Neuronal stem cell (in vitro differentiated cells): Measurements from ENCODE around the gene PDE6C. TPM values are rescaled to one million over a fixed set of nuclear protein-coding genes. Genes with fewer than 3 reads are reported as not detected.
A peak's percentile ranks its signal among the peaks of the same experiment; 100 is the strongest.

Source experiments
- DNase-seq: peaks from one replicate; pipeline ENCODE4 v3.0.0-alpha.2; 2013; ENCODE audit warnings: low spot score
- H2AFZ ChIP-seq: one replicate; pipeline ENCODE4 v1.6.1; 2013; ENCODE audit warnings: mild to moderate bottlenecking, low read length, inconsistent platforms
- H2AK5ac ChIP-seq: 2 replicates; pipeline ENCODE4 v1.6.1; 2013; ENCODE audit warnings: low read depth, mild to moderate bottlenecking, inconsistent platforms, low read length, moderate library complexity, mixed read lengths
- H2BK120ac ChIP-seq: 2 replicates; pipeline ENCODE4 v1.6.1; 2013; ENCODE audit warnings: low read depth, mild to moderate bottlenecking, inconsistent platforms, low read length, moderate library complexity, mixed read lengths
- H2BK12ac ChIP-seq: one replicate; pipeline ENCODE4 v1.6.1; 2013; ENCODE audit warnings: low read length, inconsistent platforms
- H2BK15ac ChIP-seq: 2 replicates; pipeline ENCODE4 v1.6.1; 2013; ENCODE audit warnings: mild to moderate bottlenecking, low read length, inconsistent platforms, mixed read lengths
- H2BK5ac ChIP-seq: one replicate; pipeline ENCODE4 v1.6.1; 2013; ENCODE audit warnings: inconsistent platforms, mild to moderate bottlenecking, low read length, moderate library complexity
- H3K14ac ChIP-seq: one replicate; pipeline ENCODE4 v1.6.1; 2013; ENCODE audit warnings: low read length, inconsistent platforms
- H3K18ac ChIP-seq: 2 replicates; pipeline ENCODE4 v1.6.1; 2013; ENCODE audit warnings: low read length, inconsistent platforms
- H3K23ac ChIP-seq: 2 replicates; pipeline ENCODE4 v1.6.1; 2013; ENCODE audit warnings: low read depth, mild to moderate bottlenecking, mixed read lengths, low read length, inconsistent platforms; ENCODE audit not compliant: poor library complexity
- H3K27ac ChIP-seq: replicated peaks from 3 replicates; pipeline ENCODE4 v1.5.1; 2013; ENCODE audit warnings: low read length, inconsistent platforms
- H3K27me3 ChIP-seq, 3 experiments: 2 replicates each; pipeline ENCODE4 v1.6.1; 2013; ENCODE audit warnings: low read length in 3 of 3, mild to moderate bottlenecking in 2 of 3, inconsistent platforms in 1 of 3, low read depth in 1 of 3, mixed read lengths in 1 of 3, moderate library complexity in 1 of 3; ENCODE audit not compliant: control insufficient read depth in 3 of 3, insufficient read depth in 3 of 3
- H3K36me3 ChIP-seq, 2 donors: replicated peaks in 1 of 2; 2 replicates each; pipeline ENCODE4 v1.6.1; 2013; ENCODE audit warnings: low read length in 2 of 2; ENCODE audit not compliant: control insufficient read depth in 2 of 2, insufficient read depth in 2 of 2
- H3K4ac ChIP-seq: 2 replicates; pipeline ENCODE4 v1.6.1; 2013; ENCODE audit warnings: inconsistent platforms, mild to moderate bottlenecking, low read length, moderate library complexity
- H3K4me1 ChIP-seq, 2 donors: 1 replicate in 1 of 2; 2 replicates in 1 of 2; pipeline ENCODE4 v1.6.1; 2013; ENCODE audit warnings: low read length in 2 of 2, low read depth in 1 of 2; ENCODE audit not compliant: control insufficient read depth in 2 of 2, insufficient read depth in 1 of 2
- H3K4me2 ChIP-seq: one replicate; pipeline ENCODE4 v1.6.1; 2013; ENCODE audit warnings: mild to moderate bottlenecking, low read length, inconsistent platforms; ENCODE audit not compliant: insufficient read depth, poor library complexity, severe bottlenecking
- H3K4me3 ChIP-seq, 2 donors: 2 replicates each; pipeline ENCODE4 v1.5.1; 2013; ENCODE audit warnings: low read length in 2 of 2, mild to moderate bottlenecking in 2 of 2, inconsistent platforms in 1 of 2, moderate library complexity in 1 of 2
- H3K79me1 ChIP-seq: one replicate; pipeline ENCODE4 v1.6.1; 2013; ENCODE audit warnings: low read depth, mild to moderate bottlenecking, inconsistent platforms, low read length, moderate library complexity
- H3K9ac ChIP-seq: one replicate; pipeline ENCODE4 v1.6.1; 2013; ENCODE audit warnings: mild to moderate bottlenecking, low read depth, low read length, inconsistent platforms; ENCODE audit not compliant: poor library complexity
- H3K9me3 ChIP-seq, 2 donors: replicated peaks in 1 of 2; 2 replicates each; pipeline versions ENCODE3 to v1.6.1; 2013; ENCODE audit warnings: low read length in 2 of 2, mild to moderate bottlenecking in 2 of 2, inconsistent platforms in 1 of 2, low read depth in 1 of 2, mixed read lengths in 1 of 2, moderate library complexity in 1 of 2; ENCODE audit not compliant: control insufficient read depth in 2 of 2, insufficient read depth in 1 of 2
- H4K8ac ChIP-seq: one replicate; pipeline ENCODE4 v1.6.1; 2013; ENCODE audit warnings: low read depth, mild to moderate bottlenecking, inconsistent platforms, low read length, moderate library complexity
- H4K91ac ChIP-seq: one replicate; pipeline ENCODE4 v1.6.1; 2013; ENCODE audit warnings: low read length, low read depth, mild to moderate bottlenecking, inconsistent platforms; ENCODE audit not compliant: poor library complexity
- WGBS, 2 donors: extraction: QIAGEN DNeasy Blood & Tissue Kit; methylation state at CpG; one replicate each; pipeline ENCODE4 v1.1.7; 2013; ENCODE audit warnings: missing lambda C conversion rate in 2 of 2, mixed read lengths in 1 of 2; ENCODE audit not compliant: insufficient read length in 2 of 2, insufficient replicate concordance in 1 of 2; ENCODE audit errors: extremely low coverage in 2 of 2; 5-methylcytosine and 5-hydroxymethylcytosine counted together
- polyA plus RNA-seq, 2 experiments: library from polyadenylated mRNA; stranded (reverse); fragments of 200-250 nt; gene quantifications; one replicate each; pipeline ENCODE4 v1.2.3, GENCODE V29; 2013

The PDE6C gene
- not detected for polyA plus RNA-seq (2013, experiment 1 of 2)
- not detected for polyA plus RNA-seq (2013, experiment 2 of 2)

GRCh38 chr10:93612311-93612710, at the start of gene PDE6C:
Gene PDE6C (plus strand): TSS chr10:93612537. CDS start chr10:93612726, 189 bp downstream.
- Histone ChIP-seq H2AK5ac (no peak within 1 kb of the TSS), H2BK15ac (no peak within 1 kb of the TSS), H3K27ac (no peak within 1 kb of the TSS), H2BK120ac (no peak within 1 kb of the TSS), H3K27me3 (peaks cover 0 to 31% (median 0%) of the 10 kb centered on the region in 3 experiments), H2BK5ac (no peak within 1 kb of the TSS), H3K18ac (peak within 1 kb of the TSS; percentile 56), H3K4me2 (no peak within 1 kb of the TSS), H3K9ac (no peak within 1 kb of the TSS), H2AFZ (no peak within 1 kb of the TSS), H2BK12ac (no peak within 1 kb of the TSS), H4K8ac (no peak within 1 kb of the TSS), H3K4me3 (no peak within 1 kb of the TSS), H3K23ac (no peak within 1 kb of the TSS), H3K4ac (no peak within 1 kb of the TSS), H3K9me3 (no peaks in the 10 kb centered on the region), H3K36me3 (no peaks in the 10 kb centered on the region), H4K91ac (no peak within 1 kb of the TSS), H3K14ac (no peak within 1 kb of the TSS), H3K79me1 (no peaks in the 10 kb centered on the region), H3K4me1 (peaks cover 0 to 2% of the 10 kb centered on the region in 2 donors)
- no peak for DNase-seq
- no CpG with 5 or more reads among the region's 6 CpGs for WGBS, 2 donors

- Histone ChIP-seq H3K4me3 (no peak overlapping the region), H2AFZ (no peak overlapping the region)
- no CpG with 5 or more reads among the region's 3 CpGs for WGBS, 2 donors
Measured at GRCh38 chr10:93565446-93565845, 46.9 kb upstream of the PDE6C start.

GRCh38 chr10:93566435-93567276, 45.7 kb upstream of the PDE6C start, which contains the start of gene FFAR4:
Gene FFAR4 (plus strand): TSS chr10:93566665. CDS start chr10:93566721, 56 bp downstream.
- no peaks in the 10 kb centered on the region for H3K79me1 ChIP-seq
- H3K9ac ChIP-seq, result peak within 1 kb of the TSS; percentile 70
- WGBS, 2 donors, result no CpG with 5 or more reads among the region's 85 CpGs
- no peak within 1 kb of the TSS for H2BK12ac ChIP-seq
- no peaks in the 10 kb centered on the region for H3K36me3 ChIP-seq
- no peak within 1 kb of the TSS for H3K14ac ChIP-seq
- peak within 1 kb of the TSS; percentile 79 for H3K4me2 ChIP-seq
- H3K27ac ChIP-seq, result no peak within 1 kb of the TSS
- peak within 1 kb of the TSS in 1 of 2 donors; percentile 77 for H3K4me3 ChIP-seq
- H2BK120ac ChIP-seq, result no peak within 1 kb of the TSS
- H3K9me3 ChIP-seq, result no peaks in the 10 kb centered on the region
- peaks cover 17 to 91% (median 42%) of the 10 kb centered on the region in 3 experiments for H3K27me3 ChIP-seq
- H3K4ac ChIP-seq, result no peak within 1 kb of the TSS
- H3K18ac ChIP-seq, result peak within 1 kb of the TSS; percentile 39
- DNase-seq, result no peak
- no peak within 1 kb of the TSS for H4K8ac ChIP-seq
- H2BK15ac ChIP-seq, result no peak within 1 kb of the TSS
- H2AK5ac ChIP-seq, result no peak within 1 kb of the TSS
- H3K23ac ChIP-seq, result no peak within 1 kb of the TSS
- peak within 1 kb of the TSS; percentile 69 for H2AFZ ChIP-seq
- no peak within 1 kb of the TSS for H2BK5ac ChIP-seq
- H4K91ac ChIP-seq, result no peak within 1 kb of the TSS
- H3K4me1 ChIP-seq, result peaks cover 3% of the 10 kb centered on the region in 2 donors

More at GRCh38 chr10:93565446-93565845, 46.9 kb upstream of the PDE6C start:
- Histone ChIP-seq H3K27me3 (peaks cover 17 to 90% (median 42%) of the 10 kb centered on the region in 3 experiments), H2AK5ac (no peak overlapping the region), H2BK12ac (no peak overlapping the region), H3K9ac (no peak overlapping the region), H4K91ac (no peak overlapping the region), H2BK120ac (no peak overlapping the region), H2BK5ac (no peak overlapping the region), H3K9me3 (no peaks in the 10 kb centered on the region), H3K36me3 (no peaks in the 10 kb centered on the region), H3K4me2 (no peak overlapping the region), H2BK15ac (no peak overlapping the region), H3K23ac (no peak overlapping the region), H3K27ac (no peak overlapping the region), H4K8ac (no peak overlapping the region), H3K4ac (no peak overlapping the region), H3K14ac (no peak overlapping the region), H3K79me1 (no peaks in the 10 kb centered on the region), H3K18ac (no peak overlapping the region), H3K4me1 (peaks cover 3% of the 10 kb centered on the region in 2 donors)
- DNase-seq, result no peak
